Measurements from ENCODE around the gene DNAAF8. TPM values are rescaled to one million over a fixed set of nuclear protein-coding genes. Genes with fewer than 3 reads are reported as not detected.

Gene DNAAF8
- total RNA-seq, 1 experiment from 2014 or later = 2.4 TPM

DNA sequence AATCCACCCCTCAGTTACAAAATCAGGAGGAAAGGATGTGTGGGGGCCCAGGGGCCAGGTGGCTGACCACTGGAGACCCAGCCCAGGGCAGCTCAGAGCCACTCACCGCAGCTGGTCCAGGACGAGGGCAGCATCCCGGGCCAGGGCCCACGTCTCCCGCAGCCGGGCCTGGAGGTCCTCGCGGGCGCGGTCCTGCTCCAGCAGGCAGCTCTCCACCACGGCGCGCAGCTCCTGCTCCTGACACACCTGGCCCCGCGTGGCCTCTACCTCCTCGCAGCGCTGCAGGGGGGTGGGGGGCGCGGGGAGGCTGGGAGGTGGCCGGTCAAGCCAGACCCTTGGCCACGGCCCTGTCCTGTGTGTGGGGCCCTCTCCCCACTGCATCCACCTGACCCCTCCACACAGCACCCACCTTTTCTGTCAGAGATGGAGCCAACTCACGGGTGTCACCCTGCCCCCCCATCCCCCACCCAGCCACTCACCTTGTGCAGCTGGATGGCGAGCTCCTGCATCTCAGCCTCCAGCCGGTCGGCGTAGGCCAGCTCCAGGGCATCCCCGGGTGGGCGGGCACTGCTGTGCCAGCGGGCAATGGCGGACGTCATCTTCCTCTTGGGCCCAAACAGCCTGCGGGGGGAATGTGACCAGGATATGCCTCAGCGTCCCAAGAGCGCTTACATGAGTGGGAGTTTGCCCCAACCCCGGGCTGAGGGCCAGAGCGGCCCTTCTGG, 35.9 kb upstream of the DNAAF8 start:
- no peak for TF ChIP-seq EZH2 (IDR thresholded peaks at IDR 0.05; ENCODE audit: low read depth)
- Histone ChIP-seq H3K27me3 (ENCODE audit: insufficient read depth, low read depth) (no peaks in the 10 kb centered on the region), H3K9me2 (ENCODE audit: insufficient read depth) (no peaks in the 10 kb centered on the region), H3K4me3 (no peak overlapping the region), H2AFZ (no peak overlapping the region), H3F3A (ENCODE audit: insufficient read depth, low read depth) (peaks cover 9% of the 10 kb centered on the region; the same call in 1 of the 2 replicates), H3K9me3 (ENCODE audit: insufficient read depth, low read depth) (no peaks in the 10 kb centered on the region), H3K27ac (no peak overlapping the region), H3K36me3 (ENCODE audit: low read depth) (no peaks in the 10 kb centered on the region; the same call in 1 of the 2 replicates), H4K20me1 (ENCODE audit: insufficient read depth) (peaks cover 3% of the 10 kb centered on the region; the same call in 1 of the 2 replicates), H3K79me2 (ENCODE audit: low read depth) (peaks cover 3% of the 10 kb centered on the region; the same call in 1 of the 2 replicates), H3K4me2 (no peak overlapping the region), H3K4me1 (replicated peaks; ENCODE audit: insufficient read depth) (peaks cover 5% of the 10 kb centered on the region; the same call in 1 of the 2 replicates)
- CTCF ChIA-PET = no interaction called here
- no TSS peak for BruUV-seq (replicated peaks)
- intact Hi-C loops (cut with micrococcal nuclease; ENCODE audit: unreplicated experiment) = no loop called here
- POLR2A ChIA-PET (ENCODE audit: unreplicated experiment) = no interaction called here
- no peak for DNase-seq

DNA sequence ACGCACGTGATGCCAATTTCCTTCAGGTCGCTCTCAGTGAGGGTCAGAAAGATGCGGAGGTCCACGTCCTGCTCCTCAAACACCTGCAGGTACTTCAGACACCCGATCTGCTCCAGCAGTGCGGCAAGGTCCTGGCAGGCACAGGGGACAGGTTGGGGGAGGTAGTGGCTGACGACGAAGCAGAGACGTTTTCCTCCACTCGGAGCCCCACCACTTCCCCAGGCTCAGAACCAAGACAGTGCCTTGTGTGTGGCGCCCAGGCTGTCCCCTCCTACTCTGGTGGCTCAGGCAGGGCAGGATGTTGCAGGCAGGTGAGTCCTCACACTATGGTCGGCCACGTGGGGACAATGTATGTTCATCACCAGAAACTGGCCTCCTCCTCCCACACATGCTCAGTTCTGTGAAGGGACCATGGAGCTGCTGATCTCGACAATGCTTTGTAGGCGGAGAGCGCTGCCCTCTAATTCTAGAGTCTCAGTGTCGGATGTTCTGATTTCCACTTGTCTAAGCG, 35.2 kb upstream of the DNAAF8 start:
- no TSS peak for BruUV-seq (replicated peaks)
- H4K20me1 ChIP-seq (ENCODE audit: insufficient read depth) = peaks cover 3% of the 10 kb centered on the region; the same call in 1 of the 2 replicates
- no peak for DNase-seq
- no peaks in the 10 kb centered on the region for H3K9me3 ChIP-seq (ENCODE audit: insufficient read depth, low read depth)
- no peaks in the 10 kb centered on the region for H3K27me3 ChIP-seq (ENCODE audit: insufficient read depth, low read depth)
- CTCF ChIA-PET = no interaction called here
- H3K4me3 ChIP-seq = no peak overlapping the region
- POLR2A ChIA-PET (ENCODE audit: unreplicated experiment) = no interaction called here
- no peak overlapping the region for H3K27ac ChIP-seq
- H3K9me2 ChIP-seq (ENCODE audit: insufficient read depth) = no peaks in the 10 kb centered on the region
- H3K79me2 ChIP-seq (ENCODE audit: low read depth) = no peaks in the 10 kb centered on the region
- no peaks in the 10 kb centered on the region; the same call in 1 of the 2 replicates for H3K36me3 ChIP-seq (ENCODE audit: low read depth)
- peaks cover 9% of the 10 kb centered on the region; the same call in 1 of the 2 replicates for H3F3A ChIP-seq (ENCODE audit: insufficient read depth, low read depth)
- intact Hi-C loops (cut with micrococcal nuclease; ENCODE audit: unreplicated experiment) = no loop called here
- no peak overlapping the region for H3K4me2 ChIP-seq
- H3K4me1 ChIP-seq (replicated peaks; ENCODE audit: insufficient read depth) = peaks cover 5% of the 10 kb centered on the region; the same call in 1 of the 2 replicates
- TF ChIP-seq EZH2 (IDR thresholded peaks at IDR 0.05; ENCODE audit: low read depth) = no peak
- TF ChIP-seq, protein P1, sequence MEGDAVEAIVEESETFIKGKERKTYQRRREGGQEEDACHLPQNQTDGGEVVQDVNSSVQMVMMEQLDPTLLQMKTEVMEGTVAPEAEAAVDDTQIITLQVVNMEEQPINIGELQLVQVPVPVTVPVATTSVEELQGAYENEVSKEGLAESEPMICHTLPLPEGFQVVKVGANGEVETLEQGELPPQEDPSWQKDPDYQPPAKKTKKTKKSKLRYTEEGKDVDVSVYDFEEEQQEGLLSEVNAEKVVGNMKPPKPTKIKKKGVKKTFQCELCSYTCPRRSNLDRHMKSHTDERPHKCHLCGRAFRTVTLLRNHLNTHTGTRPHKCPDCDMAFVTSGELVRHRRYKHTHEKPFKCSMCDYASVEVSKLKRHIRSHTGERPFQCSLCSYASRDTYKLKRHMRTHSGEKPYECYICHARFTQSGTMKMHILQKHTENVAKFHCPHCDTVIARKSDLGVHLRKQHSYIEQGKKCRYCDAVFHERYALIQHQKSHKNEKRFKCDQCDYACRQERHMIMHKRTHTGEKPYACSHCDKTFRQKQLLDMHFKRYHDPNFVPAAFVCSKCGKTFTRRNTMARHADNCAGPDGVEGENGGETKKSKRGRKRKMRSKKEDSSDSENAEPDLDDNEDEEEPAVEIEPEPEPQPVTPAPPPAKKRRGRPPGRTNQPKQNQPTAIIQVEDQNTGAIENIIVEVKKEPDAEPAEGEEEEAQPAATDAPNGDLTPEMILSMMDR (conservative IDR thresholded peaks at IDR 0.05) = no peak
- no peak overlapping the region for H2AFZ ChIP-seq

DNA sequence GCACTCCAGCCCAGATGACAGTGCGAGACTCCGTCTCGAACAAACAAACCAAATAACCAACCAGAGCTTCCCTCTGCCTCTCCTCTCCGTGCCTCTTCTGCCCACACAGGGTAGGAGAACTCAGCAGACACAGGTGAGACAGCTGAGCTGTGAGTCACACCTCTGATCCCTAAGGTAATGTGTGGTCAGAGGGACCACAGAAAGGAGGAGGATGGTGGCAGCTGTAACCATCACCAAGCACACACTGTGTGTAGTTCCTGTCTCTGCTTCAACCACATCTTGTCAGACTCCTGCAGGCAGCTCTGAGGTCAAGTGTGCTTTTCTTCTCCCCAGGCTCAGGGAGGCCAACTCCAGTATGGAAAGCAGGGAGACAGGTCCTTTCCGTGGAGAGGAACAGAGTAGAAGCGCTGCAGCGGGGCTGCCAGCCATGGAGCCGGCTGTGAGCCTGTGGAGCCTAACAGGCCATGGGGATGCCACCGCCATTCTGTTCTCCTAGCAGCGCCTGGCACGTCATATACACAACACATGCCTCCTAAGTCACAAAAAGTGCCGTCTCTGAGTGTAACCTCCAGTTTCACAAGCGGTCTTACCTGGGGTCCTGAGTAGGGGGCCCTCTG, 33.8 kb upstream of the DNAAF8 start:
- BruUV-seq (replicated peaks) = no TSS peak
- no peaks in the 10 kb centered on the region; the same call in 1 of the 2 replicates for H3K36me3 ChIP-seq (ENCODE audit: low read depth)

More for the DNA sequence above, 33.8 kb upstream of the DNAAF8 start:
- H3K79me2 ChIP-seq (ENCODE audit: low read depth) = no peaks in the 10 kb centered on the region
- no peak for DNase-seq
- H4K20me1 ChIP-seq (ENCODE audit: insufficient read depth) = no peaks in the 10 kb centered on the region
- no peak overlapping the region for H2AFZ ChIP-seq
- no peaks in the 10 kb centered on the region for H3K9me2 ChIP-seq (ENCODE audit: insufficient read depth)
- H3K27me3 ChIP-seq (ENCODE audit: insufficient read depth, low read depth) = no peaks in the 10 kb centered on the region
- no peak overlapping the region for H3K27ac ChIP-seq
- ChIA-PET POLR2A (ENCODE audit: unreplicated experiment) (no interaction called here), CTCF (interaction anchor here (0.6 kb wide), 1 partner anchor 194 kb away, joined by 9 read pairs; no protein-coding TSS in a partner anchor)
- H3K4me2 ChIP-seq = no peak overlapping the region
- TF ChIP-seq, protein P1 (conservative IDR thresholded peaks at IDR 0.05) = no peak
- no peak for TF ChIP-seq EZH2 (IDR thresholded peaks at IDR 0.05; ENCODE audit: low read depth)
- H3K4me3 ChIP-seq = no peak overlapping the region
- intact Hi-C loops (cut with micrococcal nuclease; ENCODE audit: unreplicated experiment) = no loop called here
- H3K4me1 ChIP-seq (replicated peaks; ENCODE audit: insufficient read depth) = no peaks in the 10 kb centered on the region
- H3K9me3 ChIP-seq (ENCODE audit: insufficient read depth, low read depth) = no peaks in the 10 kb centered on the region
- H3F3A ChIP-seq (ENCODE audit: insufficient read depth, low read depth) = peaks cover 9% of the 10 kb centered on the region; the same call in 1 of the 2 replicates

Data from PC-9 (cell line).